ENCODE data around the gene EEF1AKMT3.

EEF1AKMT3 gene

DNA sequence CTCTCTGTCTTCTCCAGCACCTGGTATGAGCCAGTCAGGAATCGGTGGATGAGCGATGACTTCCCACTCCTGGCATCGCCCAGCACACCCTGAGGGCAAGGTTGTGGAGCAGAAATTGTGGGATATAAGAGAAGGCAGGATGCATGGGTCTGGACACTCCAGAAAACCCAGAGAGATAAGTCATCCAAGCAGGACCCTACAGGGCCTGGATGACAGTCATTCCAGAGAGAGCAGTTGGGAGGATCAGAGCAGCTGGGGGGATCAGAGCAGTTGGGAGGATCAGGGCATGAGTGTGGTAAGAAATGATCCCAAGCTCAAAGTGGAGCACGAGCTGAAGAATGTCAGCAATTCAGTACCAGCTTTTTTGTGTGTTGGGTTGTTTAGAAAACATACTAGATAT is 37.8 kb upstream of the EEF1AKMT3 start:
- in situ Hi-C loops (cut with MboI; ENCODE audit: low sequenced_read_pairs), result no loop called here

DNA sequence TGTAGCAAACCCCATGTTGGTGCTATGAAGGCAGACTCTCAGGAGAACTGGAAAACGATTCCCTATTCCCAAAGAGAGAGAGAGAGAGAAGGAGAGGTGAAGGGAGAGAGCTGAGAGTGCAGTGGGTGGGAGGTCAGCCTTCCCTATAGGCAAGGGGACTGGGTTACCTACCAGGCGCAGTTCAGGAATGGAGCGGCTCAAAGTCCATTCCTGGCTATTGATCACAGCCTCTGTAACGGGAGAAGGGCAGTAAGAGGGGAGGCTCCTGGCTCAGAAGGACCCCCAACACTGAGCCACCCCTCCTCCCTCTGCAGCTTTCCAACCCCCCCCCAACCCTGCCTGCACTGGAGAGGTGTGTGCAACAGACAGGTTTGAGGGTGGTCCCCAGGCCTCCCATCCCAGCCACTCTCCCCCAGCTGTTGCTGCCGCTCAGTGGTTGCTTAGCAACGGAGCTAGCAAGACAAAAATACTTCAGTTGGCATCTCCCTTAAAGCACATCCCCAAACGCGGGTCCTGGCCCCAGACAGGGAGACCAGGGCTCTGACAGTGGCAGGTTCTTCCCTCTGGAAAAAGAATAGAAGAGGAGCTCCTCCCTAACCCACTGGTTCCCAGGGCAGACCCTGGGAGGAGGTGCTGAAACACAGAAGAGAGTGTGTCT is 37.1 kb upstream of the EEF1AKMT3 start:
- in situ Hi-C loops (cut with MboI; ENCODE audit: low sequenced_read_pairs), result no loop called here

DNA sequence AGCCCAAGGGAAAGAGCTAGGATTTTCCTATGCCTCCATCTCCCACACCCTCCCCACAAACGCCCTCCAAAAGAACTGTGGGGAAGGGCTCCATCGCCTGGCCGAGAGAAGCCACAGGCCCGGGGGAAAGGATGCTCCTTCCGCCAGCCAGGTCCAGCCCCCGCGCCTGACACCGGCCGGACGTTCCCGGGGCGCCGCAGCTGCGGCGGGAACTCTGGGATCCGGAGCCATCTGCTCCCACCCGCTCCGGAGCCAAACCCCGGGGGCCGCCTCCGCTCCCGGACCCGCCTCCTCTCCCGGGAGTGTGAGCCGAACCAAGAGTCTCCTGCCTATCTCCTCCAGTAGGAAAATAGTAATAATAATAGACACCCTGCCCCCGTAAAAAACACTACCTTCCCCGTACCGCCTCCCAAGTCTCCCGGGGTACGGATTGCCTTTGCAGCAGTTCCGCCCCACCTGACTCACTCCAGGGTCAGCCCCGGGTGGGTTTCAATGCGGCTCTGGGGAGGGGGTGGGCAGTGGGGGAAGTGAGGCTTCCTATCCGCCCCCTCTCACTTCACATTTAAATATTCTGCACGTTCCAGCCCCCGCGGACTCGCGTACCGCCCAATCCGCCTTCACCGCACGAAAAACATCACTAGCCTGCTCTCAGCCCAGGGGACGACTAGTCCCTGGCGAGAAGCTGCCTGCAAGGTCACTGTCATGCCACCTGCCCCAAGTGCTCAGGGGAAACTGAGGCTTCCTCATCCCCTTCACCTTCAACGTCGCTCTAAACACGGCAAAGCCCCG is 36.3 kb upstream of the EEF1AKMT3 start:
- in situ Hi-C loops (cut with MboI; ENCODE audit: low sequenced_read_pairs), result no loop called here

DNA sequence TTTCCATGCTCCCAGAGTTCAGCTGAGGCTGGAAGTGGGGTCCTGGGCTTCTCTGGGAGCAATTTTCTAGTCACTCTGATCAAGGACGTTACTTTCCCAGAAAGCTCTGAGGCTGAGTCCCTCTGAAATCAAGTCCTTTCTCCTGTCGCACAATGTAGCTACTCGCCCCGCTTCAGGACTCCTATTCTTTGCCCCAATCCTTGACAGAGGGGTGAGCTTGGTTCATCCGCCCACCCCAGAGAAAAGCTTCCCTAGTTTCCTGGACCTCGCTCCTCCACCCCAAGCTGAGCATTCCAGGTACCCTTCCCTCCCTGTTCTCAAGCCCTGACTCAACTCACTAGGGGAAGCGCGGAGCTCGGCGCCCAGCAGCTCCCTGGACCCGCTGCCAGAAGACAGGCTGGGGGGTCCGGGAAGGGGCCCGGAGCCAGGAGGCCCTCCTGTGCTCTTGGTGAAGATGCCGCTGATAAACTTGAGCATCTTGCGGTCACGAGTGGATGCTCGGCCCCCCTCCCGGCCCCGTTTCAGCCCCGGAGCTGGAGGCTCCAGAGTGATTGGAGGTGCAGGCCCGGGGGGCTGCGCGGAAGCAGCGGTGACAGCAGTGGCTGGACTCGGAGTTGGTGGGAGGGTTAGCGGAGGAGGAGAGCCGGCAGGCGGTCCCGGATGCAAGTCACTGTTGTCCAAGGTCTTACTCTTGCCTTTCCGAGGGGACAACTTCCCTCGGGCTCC is 35.5 kb upstream of the EEF1AKMT3 start:
- in situ Hi-C loops (cut with MboI; ENCODE audit: low sequenced_read_pairs), result no loop called here

DNA sequence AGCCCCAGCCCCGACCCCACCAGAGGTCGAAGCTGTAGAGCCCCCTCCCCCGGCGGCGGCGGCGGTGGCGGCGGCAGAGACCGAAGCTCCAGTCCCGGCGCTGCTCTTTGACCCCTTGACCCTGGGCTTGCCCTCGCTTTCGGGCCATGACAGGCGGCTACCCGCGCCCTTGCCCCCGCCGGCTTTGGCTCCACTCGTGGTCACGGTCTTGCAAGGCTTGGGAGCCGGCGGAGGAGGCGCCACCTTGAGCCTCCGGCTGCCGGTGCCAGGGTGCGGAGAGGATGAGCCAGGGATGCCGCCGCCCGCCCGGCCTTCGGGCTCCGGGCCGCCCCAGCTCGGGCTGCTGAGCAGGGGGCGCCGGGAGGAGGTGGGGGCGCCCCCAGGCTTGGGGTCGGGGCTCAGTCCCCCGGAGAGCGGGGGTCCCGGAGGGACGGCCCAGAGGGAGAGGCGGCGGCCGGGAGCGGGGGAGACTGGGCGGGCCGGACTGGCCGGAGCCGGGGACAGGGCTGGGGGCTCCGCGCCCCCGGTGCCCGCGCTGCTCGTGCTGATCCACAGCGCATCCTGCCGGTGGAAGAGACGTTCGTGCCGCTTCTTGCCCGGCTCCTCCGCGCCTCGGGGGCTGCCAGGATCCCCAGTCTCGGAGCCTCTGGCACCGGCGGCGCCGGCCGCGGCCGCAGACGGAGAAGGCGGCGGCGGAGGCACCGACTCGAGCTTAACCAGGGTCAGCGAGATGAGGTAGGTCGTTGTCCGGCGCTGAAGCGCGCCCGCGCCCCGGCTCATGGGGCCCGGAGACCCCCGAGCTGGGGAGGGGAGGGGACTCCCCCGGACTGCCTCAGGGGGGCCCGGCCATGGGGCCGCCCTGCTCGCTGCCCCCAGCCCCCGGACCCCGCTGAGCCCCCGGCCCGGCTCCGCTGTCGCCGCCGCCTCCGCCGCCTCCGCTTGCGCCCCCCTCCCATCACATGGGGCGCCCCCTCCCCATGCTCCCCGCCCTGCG is 34.6 kb upstream of the EEF1AKMT3 start:
- in situ Hi-C loops (cut with MboI; ENCODE audit: low sequenced_read_pairs), result no loop called here

DNA sequence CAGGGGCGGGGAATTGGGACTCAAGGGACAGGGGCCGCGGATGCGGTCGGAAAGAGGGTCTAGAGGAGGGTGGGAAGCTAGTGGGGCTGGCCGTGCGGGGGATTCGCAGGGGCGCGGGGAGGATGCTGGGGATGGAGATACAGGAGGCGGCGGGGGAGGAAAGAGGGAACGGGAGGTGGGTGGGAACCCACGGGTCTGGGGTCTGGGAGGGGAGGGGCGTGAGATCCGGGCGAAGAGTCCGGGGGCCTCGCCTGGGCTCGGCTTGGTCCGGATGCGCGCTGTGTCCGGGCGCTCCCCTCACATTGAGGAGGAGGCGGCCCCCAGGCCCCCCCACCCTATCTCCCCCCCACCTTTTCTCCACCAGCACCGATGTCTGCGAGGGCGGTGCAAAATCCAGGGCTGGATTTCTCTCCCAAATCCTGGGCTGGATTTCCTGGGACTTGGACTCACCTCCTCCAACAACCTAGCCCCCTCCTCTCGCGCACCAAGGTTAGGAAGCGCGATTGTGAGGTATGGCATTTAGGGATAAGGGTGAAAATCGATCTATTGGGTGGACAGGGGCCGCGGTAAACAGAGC is 33.7 kb upstream of the EEF1AKMT3 start, which contains the start of gene AGAP2:
Gene AGAP2, minus strand, starts transcription at position 82 of the 577 bp plus-strand sequence. CDS start 496 bp downstream, outside the sequence.
- in situ Hi-C loops (cut with MboI; ENCODE audit: low sequenced_read_pairs), result no loop called here

DNA sequence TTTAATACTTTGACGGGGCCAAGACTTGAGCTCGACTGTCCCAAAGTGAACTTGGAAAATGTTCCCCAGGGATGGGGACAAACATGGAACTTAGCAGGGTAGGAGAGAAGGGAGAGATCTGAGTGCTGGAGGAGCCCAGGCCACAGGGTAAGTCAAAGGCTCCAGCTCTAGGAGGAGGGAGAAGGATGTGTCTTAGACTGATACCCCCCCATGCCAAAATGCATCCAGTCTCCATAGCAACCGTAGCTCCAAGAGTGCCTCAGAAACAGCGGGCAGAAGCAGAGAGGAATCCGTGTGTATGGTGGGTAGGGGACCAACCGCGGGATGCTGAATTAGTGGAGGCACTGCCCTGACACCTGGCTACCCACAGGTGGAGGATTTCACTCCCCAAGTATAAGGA is 33.0 kb upstream of the EEF1AKMT3 start:
- in situ Hi-C loops (cut with MboI; ENCODE audit: low sequenced_read_pairs), result no loop called here

DNA sequence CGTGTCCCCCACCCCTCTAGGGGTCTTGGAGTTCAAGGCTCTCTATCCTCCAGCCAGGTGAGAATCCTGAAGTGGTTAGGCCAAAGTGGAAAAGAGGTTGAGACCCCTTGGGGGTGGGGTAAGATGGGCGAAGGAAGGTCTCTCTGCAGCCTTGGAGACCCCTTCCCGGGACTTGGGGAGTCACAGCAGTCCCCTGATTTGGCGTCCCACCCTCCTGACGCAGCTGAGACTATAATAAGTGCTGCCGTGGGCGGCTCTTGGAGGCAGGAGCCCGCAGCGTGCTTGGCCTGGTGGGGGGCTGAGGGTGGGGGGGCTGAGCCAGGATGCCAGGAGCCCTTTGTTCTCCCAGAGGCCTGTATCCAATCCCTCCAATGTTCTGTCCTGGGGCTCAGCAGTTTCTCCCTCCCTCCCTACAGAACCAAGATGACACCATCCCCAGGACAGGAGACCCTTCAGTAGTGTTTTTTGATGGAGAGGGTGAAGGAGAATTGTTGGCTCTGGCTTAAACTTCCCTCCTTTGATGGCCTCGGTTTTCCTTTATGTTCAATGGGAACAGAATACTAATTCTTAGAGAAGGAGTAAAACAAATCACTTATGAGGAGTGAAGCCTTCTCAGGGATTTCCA is 32.4 kb upstream of the EEF1AKMT3 start:
- in situ Hi-C loops (cut with MboI; ENCODE audit: low sequenced_read_pairs), result no loop called here

DNA sequence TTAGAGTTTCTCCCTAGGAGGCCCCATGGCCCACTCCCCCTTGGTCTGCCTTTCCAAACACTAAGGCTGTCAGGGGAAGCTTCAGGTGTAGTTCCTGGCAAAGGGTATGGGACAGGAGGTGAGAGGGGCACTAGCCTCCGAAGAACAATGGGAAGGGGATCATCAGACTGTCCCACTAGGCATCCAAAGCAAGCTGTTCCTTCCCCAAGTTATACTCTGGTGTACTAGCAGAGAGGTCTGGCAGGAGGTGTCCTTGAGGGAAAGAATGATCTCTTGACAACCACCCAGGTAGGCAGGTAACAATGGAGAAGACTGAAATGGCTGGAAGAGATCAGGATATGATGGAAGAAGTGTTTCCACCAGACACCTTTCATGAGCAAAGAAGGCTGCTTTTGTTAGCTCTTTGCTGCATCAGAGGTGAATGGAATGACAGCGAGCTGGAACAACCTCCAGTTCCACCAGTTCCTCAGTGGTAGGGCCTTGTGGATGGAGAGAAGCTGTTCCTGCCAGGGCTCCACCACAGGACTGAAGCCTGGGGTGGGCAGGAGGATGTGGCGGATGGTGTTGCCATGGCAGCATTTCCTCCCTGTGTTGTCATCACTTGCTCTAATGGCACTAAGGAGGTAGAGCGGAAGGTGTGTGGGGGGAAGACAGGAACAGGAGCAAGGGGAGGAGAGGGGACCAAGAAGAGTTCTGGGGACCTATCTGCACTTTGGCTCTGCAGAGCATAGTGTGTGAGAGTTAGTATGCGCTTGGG is 31.6 kb upstream of the EEF1AKMT3 start:
- in situ Hi-C loops (cut with MboI; ENCODE audit: low sequenced_read_pairs), result no loop called here

DNA sequence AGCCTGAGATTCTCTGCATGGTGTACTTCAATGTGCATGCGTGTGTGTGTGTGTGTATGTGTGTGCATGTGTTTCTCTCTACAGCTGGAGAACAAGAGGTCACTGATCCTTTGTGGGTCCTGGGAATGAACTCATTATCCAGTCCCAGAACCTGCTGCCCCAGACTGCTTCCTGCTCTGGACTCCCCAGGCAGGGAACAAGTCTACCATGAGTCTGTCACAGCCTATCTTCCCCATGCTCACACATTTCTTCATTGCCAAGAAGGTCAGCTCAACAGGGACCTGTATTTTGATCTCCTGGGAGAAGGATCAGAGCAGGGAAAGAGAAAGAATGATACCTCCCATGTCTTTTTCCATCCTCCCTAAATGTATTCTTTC is 31.0 kb upstream of the EEF1AKMT3 start:
- in situ Hi-C loops (cut with MboI; ENCODE audit: low sequenced_read_pairs), result no loop called here

DNA sequence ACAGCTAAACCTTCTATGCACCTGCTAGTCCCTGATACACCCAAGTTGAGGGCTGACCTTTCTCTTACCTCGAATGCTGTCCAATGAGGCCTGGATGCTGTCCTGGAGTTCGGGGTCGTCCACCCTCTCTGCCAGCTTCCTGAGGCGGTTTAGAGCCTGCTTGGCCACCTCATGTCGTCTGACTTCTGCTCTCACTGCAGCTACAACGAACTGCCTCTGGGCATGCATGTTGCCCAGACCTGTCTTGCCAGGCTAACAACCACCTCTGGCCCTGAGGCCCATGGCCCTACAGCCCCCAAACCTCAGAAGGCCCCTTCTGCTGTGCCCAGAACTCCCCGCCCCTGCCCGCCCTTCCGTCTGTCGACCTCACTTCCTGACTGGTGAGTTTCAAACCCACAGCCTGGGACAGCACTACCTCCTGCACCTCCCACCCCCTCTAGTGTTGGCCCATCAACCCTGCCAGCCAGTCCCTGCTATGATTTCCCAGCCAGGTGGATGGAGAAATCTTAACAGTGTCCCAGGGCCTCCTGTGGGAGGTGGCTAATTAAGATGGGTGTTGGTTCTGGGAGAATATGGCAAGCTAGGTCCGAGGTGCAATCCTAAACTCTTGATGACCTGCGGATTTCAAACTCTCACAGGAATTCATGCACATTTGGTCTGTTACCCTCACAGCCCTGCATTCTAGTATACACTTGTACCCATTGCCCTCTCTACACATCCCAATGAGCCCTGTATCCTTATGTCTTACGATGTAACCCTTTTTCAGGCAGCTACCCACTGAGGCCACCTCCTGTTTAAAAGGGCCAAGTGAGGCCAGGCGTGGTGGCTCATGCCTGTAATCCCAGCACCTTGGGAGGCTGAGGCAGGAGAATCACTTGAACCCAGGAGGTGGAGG is 30.3 kb upstream of the EEF1AKMT3 start:
- in situ Hi-C loops (cut with MboI; ENCODE audit: low sequenced_read_pairs), result no loop called here

DNA sequence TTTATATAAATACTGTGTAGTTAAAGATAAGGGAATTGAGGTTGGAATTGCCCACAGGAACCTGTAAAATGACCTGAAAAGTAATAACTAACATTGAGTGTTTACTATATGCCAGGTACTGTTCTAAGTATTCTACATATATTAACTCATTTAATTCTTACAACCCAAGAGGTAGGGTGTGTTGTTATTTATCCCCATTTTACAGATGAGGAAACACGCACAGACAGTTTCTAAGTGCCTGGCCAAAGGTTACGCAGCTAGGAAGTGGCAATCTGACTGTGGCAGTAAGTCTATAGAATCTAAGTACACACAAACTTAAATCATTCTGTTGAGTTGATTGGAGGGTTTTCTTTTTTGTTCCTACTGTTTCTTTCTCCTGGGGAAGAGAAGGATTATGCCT is 28.6 kb upstream of the EEF1AKMT3 start:
- in situ Hi-C loops (cut with MboI; ENCODE audit: low sequenced_read_pairs), result no loop called here

DNA sequence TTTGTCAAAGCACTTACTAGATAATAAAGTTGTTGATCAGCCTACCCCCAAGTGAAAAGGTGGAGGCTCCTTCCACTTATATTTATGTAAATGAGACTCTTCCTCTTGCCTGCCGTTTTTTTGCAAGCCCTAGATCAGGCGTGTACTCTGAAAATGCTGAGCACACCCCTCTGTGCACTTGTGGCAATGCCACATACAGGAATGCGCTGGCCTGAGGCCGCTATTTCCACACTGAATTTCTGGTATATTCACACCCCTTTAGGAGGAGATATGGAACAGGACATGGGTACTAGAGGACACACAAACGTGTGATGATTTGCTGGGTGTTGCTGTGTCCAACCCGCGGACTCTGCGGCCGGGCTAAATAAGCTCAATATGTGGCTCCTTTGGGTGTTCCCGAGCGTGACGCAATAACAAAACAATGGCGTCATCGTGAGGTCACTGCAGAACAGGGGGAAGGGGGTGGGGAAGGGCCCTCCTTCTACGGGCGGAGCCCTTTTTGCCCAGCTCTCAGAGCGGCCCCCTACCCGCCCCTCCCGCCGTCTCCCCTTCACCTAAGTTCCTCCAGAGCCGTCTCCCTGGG is 28.1 kb upstream of the EEF1AKMT3 start:
- in situ Hi-C loops (cut with MboI; ENCODE audit: low sequenced_read_pairs), result no loop called here

DNA sequence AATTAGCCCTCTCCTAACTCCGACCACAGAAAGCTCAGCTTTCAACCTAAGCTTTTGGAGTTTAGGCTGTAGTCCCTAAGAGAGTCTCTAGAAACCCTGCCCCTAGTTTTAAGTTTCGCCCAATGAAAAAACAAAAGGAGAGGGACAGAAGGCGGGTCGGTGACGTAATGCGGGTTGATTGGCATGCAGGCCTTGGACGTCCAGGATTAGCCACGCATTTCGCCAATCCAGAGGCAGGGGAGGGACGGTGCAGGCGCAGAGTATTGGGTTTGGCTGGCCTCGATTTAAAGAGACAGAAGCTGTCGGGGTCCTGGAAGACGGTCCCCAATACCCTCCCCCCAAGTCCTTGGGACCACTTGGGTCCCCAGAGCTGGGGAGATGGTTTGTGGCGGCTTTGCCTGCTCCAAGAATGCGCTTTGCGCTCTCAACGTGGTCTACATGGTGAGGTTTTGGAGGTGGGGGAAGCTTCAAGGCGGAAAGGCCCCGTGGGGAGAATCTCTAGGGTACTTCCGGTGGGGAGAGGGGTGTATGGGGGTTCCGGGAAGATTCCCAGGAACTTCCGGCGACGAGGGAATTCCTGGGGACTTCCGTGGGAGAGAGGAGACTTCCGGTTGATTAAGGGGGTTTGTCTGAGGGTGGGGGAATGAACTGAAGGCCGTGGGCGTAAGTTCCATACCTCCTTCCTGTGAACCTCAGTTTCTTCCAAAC is 27.5 kb upstream of the EEF1AKMT3 start, which contains the start of gene TSPAN31:
Gene TSPAN31, plus strand, starts transcription at position 263 of the 708 bp plus-strand sequence. Its CDS starts 116 bp downstream, at position 379.
- in situ Hi-C loops (cut with MboI; ENCODE audit: low sequenced_read_pairs), result no loop called here

DNA sequence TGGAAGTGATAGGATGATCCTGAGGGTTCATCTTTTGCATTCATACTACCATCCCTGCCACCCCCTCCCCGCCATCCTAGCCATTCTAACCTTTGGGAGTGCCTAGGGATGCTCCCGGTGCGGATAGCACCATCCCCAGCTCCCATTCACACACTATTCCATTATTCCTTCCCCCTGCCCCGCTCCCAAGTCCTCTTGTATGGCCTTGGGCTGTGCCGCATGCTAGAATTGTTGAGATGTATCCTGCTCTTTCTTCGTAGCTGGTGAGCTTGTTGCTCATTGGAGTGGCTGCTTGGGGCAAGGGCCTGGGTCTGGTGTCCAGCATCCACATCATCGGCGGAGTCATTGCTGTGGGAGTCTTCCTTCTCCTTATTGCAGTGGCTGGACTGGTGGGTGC is 26.9 kb upstream of the EEF1AKMT3 start:
- in situ Hi-C loops (cut with MboI; ENCODE audit: low sequenced_read_pairs), result no loop called here

DNA sequence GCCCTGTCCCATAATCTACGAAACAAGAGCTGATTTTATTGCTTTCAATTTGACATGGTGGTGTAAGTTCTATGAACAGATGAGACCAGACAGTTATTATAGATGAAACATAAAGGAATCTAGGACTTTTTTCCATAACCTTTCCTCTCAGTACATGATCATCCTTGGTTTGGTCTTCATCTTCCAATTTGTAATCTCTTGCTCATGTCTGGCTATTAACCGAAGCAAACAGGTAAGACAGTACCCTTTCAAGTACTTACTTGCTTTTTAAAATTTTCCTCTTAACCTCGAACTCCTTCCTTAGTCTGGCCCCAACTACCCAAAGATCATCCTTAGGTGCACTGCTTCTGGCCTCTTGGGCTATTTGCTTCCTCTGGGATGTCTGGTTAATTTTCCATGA is 26.4 kb upstream of the EEF1AKMT3 start:
- in situ Hi-C loops (cut with MboI; ENCODE audit: low sequenced_read_pairs), result no loop called here

DNA sequence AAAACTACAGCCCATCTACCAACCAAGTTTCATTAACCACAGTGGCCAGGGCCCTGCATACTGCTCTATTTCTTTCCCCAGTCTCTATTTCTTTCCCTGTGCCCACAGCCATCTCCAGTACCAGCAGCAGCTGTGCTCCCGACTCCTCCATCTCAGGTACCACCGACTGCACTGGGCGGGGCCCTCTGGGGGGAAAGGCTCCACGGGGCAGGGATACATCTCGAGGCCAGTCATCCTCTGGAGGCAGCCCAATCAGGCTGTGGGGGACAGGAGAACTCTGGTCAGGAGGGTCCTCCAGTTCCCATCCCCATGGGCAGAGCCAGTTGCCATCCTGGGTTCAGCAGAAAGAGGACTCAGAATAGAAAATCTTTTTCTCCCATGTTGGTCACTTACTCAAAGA is 23.4 kb upstream of the EEF1AKMT3 start:
- in situ Hi-C loops (cut with MboI; ENCODE audit: low sequenced_read_pairs), result no loop called here
